IMR-90 (cell line): ENCODE data around the gene ZNF185. TPM values are rescaled to one million over a fixed set of nuclear protein-coding genes. Genes with fewer than 3 reads are reported as not detected.

Source experiments
- ATAC-seq: fragments of 200-7000 bp; cut with Tn5 transposase; 2 replicates; pipeline ENCODE4 v1.9.1; 2020; ENCODE audit warnings: low read depth, mild to moderate bottlenecking, moderate library complexity
- BruUV-seq: library from RNA; stranded (reverse); fragments of 400-500 nt; replicated peaks from 2 replicates; lab custom pipeline; 2021; lab: Mats Ljungman, UMichigan
- CTCF ChIA-PET: fragments of 300-600 bp; formaldehyde crosslinking; extraction: SDS; loops from one replicate; lab custom pipeline; 2021; ENCODE audit warnings: antibody characterized with exemption; lab: Yijun Ruan, JAX
- POLR2A ChIA-PET: fragments of 300-600 bp; sonication (Branson Sonifier 250); formaldehyde crosslinking; loops from one replicate; lab custom pipeline; 2022; ENCODE audit warnings: antibody characterized with exemption; ENCODE audit not compliant: unreplicated experiment; lab: Charles Lee
- DNase-seq: peaks from one replicate; pipeline ENCODE4 v3.0.0; 2013
- H2AFZ ChIP-seq: replicated peaks from 2 replicates; pipeline ENCODE3; 2013; ENCODE audit warnings: low read length, mild to moderate bottlenecking; ENCODE audit not compliant: poor library complexity
- H2AK5ac ChIP-seq: 2 replicates; pipeline ENCODE4 v1.6.1; 2013; ENCODE audit warnings: low read depth, low read length, inconsistent platforms
- H2AK9ac ChIP-seq: replicated peaks from 2 replicates; pipeline ENCODE3; 2013; ENCODE audit warnings: mild to moderate bottlenecking, low read depth, low read length, moderate library complexity; ENCODE audit not compliant: poor library complexity
- H2BK120ac ChIP-seq: 2 replicates; pipeline ENCODE4 v1.6.1; 2013; ENCODE audit warnings: low read depth, low read length, inconsistent platforms
- H2BK15ac ChIP-seq: 3 replicates; pipeline ENCODE4 v1.6.1; 2013; ENCODE audit warnings: low read depth, low read length, inconsistent platforms
- H2BK20ac ChIP-seq: 2 replicates; pipeline ENCODE4 v1.6.1; 2013; ENCODE audit warnings: low read depth, mild to moderate bottlenecking, inconsistent platforms, low read length, moderate library complexity
- H2BK5ac ChIP-seq: 2 replicates; pipeline ENCODE4 v1.6.1; 2013; ENCODE audit warnings: mild to moderate bottlenecking, low read depth, low read length, inconsistent platforms; ENCODE audit not compliant: poor library complexity, severe bottlenecking
- H3K14ac ChIP-seq: replicated peaks from 2 replicates; pipeline ENCODE4 v1.6.1; 2013; ENCODE audit warnings: low read depth, low read length, inconsistent platforms
- H3K18ac ChIP-seq: 2 replicates; pipeline ENCODE4 v1.6.1; 2013; ENCODE audit warnings: low read depth, low read length, control low read depth
- H3K23ac ChIP-seq: 2 replicates; pipeline ENCODE4 v1.6.1; 2013; ENCODE audit warnings: low read depth, low read length, inconsistent platforms
- H3K27ac ChIP-seq: 2 replicates; pipeline ENCODE4 v1.5.1; 2013; ENCODE audit warnings: mild to moderate bottlenecking, control low read depth, low read length; ENCODE audit not compliant: insufficient read depth
- H3K27me3 ChIP-seq: 2 replicates; pipeline ENCODE4 v1.6.1; 2013; ENCODE audit warnings: low read length; ENCODE audit not compliant: control insufficient read depth, insufficient read depth
- H3K36me3 ChIP-seq: 2 replicates; pipeline ENCODE4 v1.6.1; 2013; ENCODE audit warnings: low read length, mixed read lengths; ENCODE audit not compliant: control insufficient read depth, insufficient read depth
- H3K4ac ChIP-seq: 2 replicates; pipeline ENCODE4 v1.6.1; 2013; ENCODE audit warnings: low read depth, low read length, inconsistent platforms
- H3K4me1 ChIP-seq: 2 replicates; pipeline ENCODE4 v1.6.1; 2013; ENCODE audit warnings: low read length, mixed read lengths; ENCODE audit not compliant: control insufficient read depth, insufficient read depth
- H3K4me2 ChIP-seq: 2 replicates; pipeline ENCODE4 v1.6.1; 2013; ENCODE audit warnings: low read depth, mild to moderate bottlenecking, control low read depth, low read length, moderate library complexity
- H3K4me3 ChIP-seq: 2 replicates; pipeline ENCODE4 v1.5.1; 2013; ENCODE audit warnings: low read depth, mild to moderate bottlenecking, control low read depth, low read length, moderate library complexity; ENCODE audit not compliant: insufficient read depth
- H3K56ac ChIP-seq: 2 replicates; pipeline ENCODE4 v1.6.1; 2013; ENCODE audit warnings: low read length, inconsistent platforms; ENCODE audit not compliant: insufficient read depth; ENCODE audit errors: extremely low read depth
- H3K79me1 ChIP-seq, 2 experiments: 2 replicates each; pipeline ENCODE4 v1.6.1; 2013; ENCODE audit warnings: low read length in 2 of 2, inconsistent platforms in 1 of 2, low read depth in 1 of 2
- H3K9ac ChIP-seq: 2 replicates; pipeline ENCODE4 v1.6.1; 2013; ENCODE audit warnings: low read depth, low read length, control low read depth
- H3K9me1 ChIP-seq: 2 replicates; pipeline ENCODE4 v1.6.1; 2013; ENCODE audit warnings: low read length, inconsistent platforms; ENCODE audit not compliant: insufficient read depth
- H3K9me3 ChIP-seq: 2 replicates; pipeline ENCODE4 v1.6.1; 2013; ENCODE audit warnings: low read length; ENCODE audit not compliant: control insufficient read depth, insufficient read depth
- H4K20me1 ChIP-seq: 2 replicates; pipeline ENCODE4 v1.6.1; 2013; ENCODE audit warnings: low read length, inconsistent platforms; ENCODE audit not compliant: insufficient read depth
- H4K5ac ChIP-seq: 2 replicates; pipeline ENCODE4 v1.6.1; 2013; ENCODE audit warnings: mild to moderate bottlenecking, low read depth, low read length, control low read depth
- H4K8ac ChIP-seq, 2 experiments: 2 replicates each; pipeline ENCODE4 v1.6.1; 2013; ENCODE audit warnings: low read depth in 2 of 2, low read length in 2 of 2, control low read depth in 1 of 2, inconsistent platforms in 1 of 2
- H4K91ac ChIP-seq: 2 replicates; pipeline ENCODE4 v1.6.1; 2013; ENCODE audit warnings: low read depth, low read length, inconsistent platforms; ENCODE audit not compliant: insufficient read depth
- CEBPB ChIP-seq: IDR thresholded peaks from 2 replicates; pipeline ENCODE4 v1.6.1; 2012; ENCODE audit warnings: low read depth, low read length, improper control_type of control experiment
- CHD1 ChIP-seq: IDR thresholded peaks from 2 replicates; pipeline ENCODE4 v1.6.1; 2012; ENCODE audit warnings: low read depth, low read length, improper control_type of control experiment
- MAFK ChIP-seq: IDR thresholded peaks from 2 replicates; pipeline ENCODE4 v1.6.1; 2012; ENCODE audit warnings: low read depth, low read length, improper control_type of control experiment
- MAZ ChIP-seq: IDR thresholded peaks from 2 replicates; pipeline ENCODE4 v1.6.1; 2012; ENCODE audit warnings: low read depth, mild to moderate bottlenecking, low read length, improper control_type of control experiment, moderate library complexity, borderline replicate concordance
- MXI1 ChIP-seq: IDR thresholded peaks from 2 replicates; pipeline ENCODE4 v1.6.1; 2012; ENCODE audit warnings: low read depth, mild to moderate bottlenecking, low read length, moderate library complexity, borderline replicate concordance
- RCOR1 ChIP-seq: IDR thresholded peaks from 2 replicates; pipeline ENCODE4 v1.6.1; 2012; ENCODE audit warnings: mild to moderate bottlenecking, low read length, improper control_type of control experiment; ENCODE audit not compliant: insufficient replicate concordance
- SMC3 ChIP-seq: fragments of 150-350 bp; IDR thresholded peaks from 2 replicates; pipeline ENCODE4 v1.6.1; 2016; ENCODE audit warnings: low read depth, mild to moderate bottlenecking, antibody characterized with exemption, low read length, moderate library complexity
- USF2 ChIP-seq: fragments of 150-350 bp; IDR thresholded peaks from 2 replicates; pipeline ENCODE4 v1.6.1; 2017; ENCODE audit warnings: mild to moderate bottlenecking, antibody characterized with exemption, low read length, low read depth
- WGBS, 2 experiments: methylation state at CpG; one replicate each; pipeline versions ENCODE4 v1.1.5 to v1.1.7; 2013; ENCODE audit warnings: missing lambda C conversion rate in 2 of 2; ENCODE audit not compliant: insufficient read length in 1 of 2; ENCODE audit errors: extremely low coverage in 2 of 2; 5-methylcytosine and 5-hydroxymethylcytosine counted together
- dilution Hi-C: fragments of 300-500 bp; cut with HindIII; formaldehyde crosslinking; loops from one replicate; pipeline ENCODE4 v1.14.3; 2018; ENCODE audit warnings: low sequenced_read_pairs; ENCODE audit not compliant: unreplicated experiment
- in situ Hi-C: fragments of 300-500 bp; cut with MboI; formaldehyde crosslinking; loops from 3 replicates; pipeline ENCODE4 v1.14.3; 2019; ENCODE audit warnings: low sequenced_read_pairs, inconsistent platforms, mixed read lengths
- intact Hi-C: fragments of 100-400 bp; cut with micrococcal nuclease; formaldehyde crosslinking; loops from 2 replicates; pipeline ENCODE4 v1.10.0; 2022
- polyA plus RNA-seq, 3 experiments: library from polyadenylated mRNA; depleted of rRNA; stranded (reverse); fragments of >200 nt; gene quantifications; 2 replicates each; pipeline ENCODE4 v1.2.3, GENCODE V29; 2012; ENCODE audit warnings: low replicate concordance in 1 of 3
- total RNA-seq: library from RNA; depleted of rRNA; stranded (reverse); fragments of >200 nt; gene quantifications from 2 replicates; pipeline ENCODE4 v1.2.3, GENCODE V29; 2012

Gene ZNF185
- total and polyA plus RNA-seq, 2 of the 4 experiments (the other 2 are of a cell fraction) = 3.2 to 6.3 TPM

GRCh38 chrX:152929898-152930297, 32.0 kb downstream of the ZNF185 start:
- ATAC-seq = no peak
- intact Hi-C loops (loop anchor here (5.0 kb wide), 1 partner anchor 288 kb away; no protein-coding TSS in a partner anchor), in situ Hi-C loops (no loop called here), dilution Hi-C loops (no loop called here)
- H3K23ac ChIP-seq = no peak overlapping the region
- no peak overlapping the region for H4K8ac ChIP-seq
- POLR2A ChIA-PET = no interaction called here
- H2BK15ac ChIP-seq = no peak overlapping the region
- no peak overlapping the region for H3K4me2 ChIP-seq
- no peaks in the 10 kb centered on the region for H4K20me1 ChIP-seq
- BruUV-seq = no TSS peak
- no peaks in the 10 kb centered on the region for H3K79me1 ChIP-seq
- TF ChIP-seq CEBPB (no peak), MAZ (no peak), MXI1 (no peak), USF2 (no peak), RCOR1 (no peak), CHD1 (no peak), SMC3 (no peak), MAFK (no peak)
- no peak overlapping the region for H2AK9ac ChIP-seq
- DNase-seq = no peak
- no peak overlapping the region for H2BK5ac ChIP-seq
- no peak overlapping the region for H2BK120ac ChIP-seq
- no peak overlapping the region for H4K91ac ChIP-seq
- 67% methylated on average over 1 of the region's 4 CpGs; no CpG with 5 or more reads in 1 of the 2 experiments for WGBS, 2 experiments
- H3K18ac ChIP-seq = no peak overlapping the region
- H3K4ac ChIP-seq = no peak overlapping the region
- H4K5ac ChIP-seq = no peak overlapping the region
- no peak overlapping the region for H3K9ac ChIP-seq
- no peaks in the 10 kb centered on the region for H3K36me3 ChIP-seq
- peaks cover 3% of the 10 kb centered on the region; the same call in 1 of the 2 replicates for H3K27me3 ChIP-seq
- H2AK5ac ChIP-seq = no peak overlapping the region
- H3K56ac ChIP-seq = no peak overlapping the region
- no peaks in the 10 kb centered on the region; the same call in 1 of the 2 replicates for H3K9me3 ChIP-seq
- no peak overlapping the region for H3K4me3 ChIP-seq
- CTCF ChIA-PET = no interaction called here
- no peaks in the 10 kb centered on the region for H3K9me1 ChIP-seq
- H3K14ac ChIP-seq = no peak overlapping the region
- no peak overlapping the region for H2BK20ac ChIP-seq
- H2AFZ ChIP-seq = no peak overlapping the region
- H3K27ac ChIP-seq = no peak overlapping the region
- peaks cover 2% of the 10 kb centered on the region; the same call in 1 of the 2 replicates for H3K4me1 ChIP-seq
